ENCODE data around the gene KRTAP5-3.
A peak's percentile ranks its signal among the peaks of the same experiment; 100 is the strongest.

The KRTAP5-3 gene

GRCh38 chr11:1571760-1572196, 36.5 kb downstream of the KRTAP5-3 start:
- no peaks in the 10 kb centered on the region for H3K9me3 ChIP-seq (ENCODE audit: control insufficient read depth, insufficient read depth, low read depth, low read length)
- H3K4me1 ChIP-seq (ENCODE audit: control insufficient read depth, insufficient read depth, low read length) = no peaks in the 10 kb centered on the region; the same call in 1 of the 2 replicates
- POLR2A ChIA-PET = no interaction called here
- CTCF ChIA-PET = no interaction called here
- H3K36me3 ChIP-seq (ENCODE audit: control insufficient read depth in 2 of 2, insufficient read depth in 1 of 2, low read length in 2 of 2) = peaks cover 0 to 6% of the 10 kb centered on the region in 2 experiments; a peak in 1 of 3 replicates
- no peak for TF ChIP-seq RBAK (tag by site-specific recombination; IDR thresholded peaks at IDR 0.05)
- TF ChIP-seq ZNF48 (tag by site-specific recombination; IDR thresholded peaks at IDR 0.05) = no peak
- TF ChIP-seq SP2 (tag by site-specific recombination; IDR thresholded peaks at IDR 0.05) = no peak
- no peak for TF ChIP-seq CTCF (tag by site-specific recombination; IDR thresholded peaks at IDR 0.05)
- TF ChIP-seq ZNF19 (tag by site-specific recombination; IDR thresholded peaks at IDR 0.05; ENCODE audit: low read depth) = no peak
- TF ChIP-seq MZF1 (tag by site-specific recombination; IDR thresholded peaks at IDR 0.05; ENCODE audit: borderline replicate concordance) = no peak
- TF ChIP-seq ZNF571 (tag by site-specific recombination; IDR thresholded peaks at IDR 0.05) = no peak
- TF ChIP-seq, protein P1, sequence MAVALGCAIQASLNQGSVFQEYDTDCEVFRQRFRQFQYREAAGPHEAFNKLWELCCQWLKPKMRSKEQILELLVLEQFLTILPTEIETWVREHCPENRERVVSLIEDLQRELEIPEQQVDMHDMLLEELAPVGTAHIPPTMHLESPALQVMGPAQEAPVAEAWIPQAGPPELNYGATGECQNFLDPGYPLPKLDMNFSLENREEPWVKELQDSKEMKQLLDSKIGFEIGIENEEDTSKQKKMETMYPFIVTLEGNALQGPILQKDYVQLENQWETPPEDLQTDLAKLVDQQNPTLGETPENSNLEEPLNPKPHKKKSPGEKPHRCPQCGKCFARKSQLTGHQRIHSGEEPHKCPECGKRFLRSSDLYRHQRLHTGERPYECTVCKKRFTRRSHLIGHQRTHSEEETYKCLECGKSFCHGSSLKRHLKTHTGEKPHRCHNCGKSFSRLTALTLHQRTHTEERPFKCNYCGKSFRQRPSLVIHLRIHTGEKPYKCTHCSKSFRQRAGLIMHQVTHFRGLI (tag by site-specific recombination; IDR thresholded peaks at IDR 0.05) = no peak
- TF ChIP-seq ZNF266 (tag by site-specific recombination; IDR thresholded peaks at IDR 0.05; ENCODE audit: low read depth) = no peak
- TF ChIP-seq ZNF362 (tag by site-specific recombination; IDR thresholded peaks at IDR 0.05) = no peak
- TF ChIP-seq FEZF1 (tag by site-specific recombination; IDR thresholded peaks at IDR 0.05) = no peak
- TF ChIP-seq ZNF530 (tag by site-specific recombination; IDR thresholded peaks at IDR 0.05; ENCODE audit: low read depth) = no peak
- TF ChIP-seq ZNF221 (tag by site-specific recombination; IDR thresholded peaks at IDR 0.05; ENCODE audit: borderline replicate concordance) = no peak
- no peak overlapping the region; the same call in 1 of the 2 replicates for H3K27ac ChIP-seq (ENCODE audit: extremely low read depth, low read depth, low read length)
- peak overlapping the region; percentile 75 for H3K4me3 ChIP-seq (ENCODE audit: low read depth, low read length)

GRCh38 chr11:1570896-1571759, 37.1 kb downstream of the KRTAP5-3 start:
- POLR2A ChIA-PET = interaction anchor here (0.6 kb wide), 1 partner anchor 13 kb away, joined by 4 read pairs; no protein-coding TSS in a partner anchor
- H3K36me3 ChIP-seq (ENCODE audit: control insufficient read depth in 2 of 2, insufficient read depth in 1 of 2, low read length in 2 of 2) = peaks cover 0 to 6% of the 10 kb centered on the region in 2 experiments; a peak in 1 of 3 replicates
- peak overlapping the region; percentile 75 for H3K4me3 ChIP-seq (ENCODE audit: low read depth, low read length)
- no peaks in the 10 kb centered on the region for H3K9me3 ChIP-seq (ENCODE audit: control insufficient read depth, insufficient read depth, low read depth, low read length)
- H3K27ac ChIP-seq (ENCODE audit: extremely low read depth, low read depth, low read length) = no peak overlapping the region; the same call in 1 of the 2 replicates
- CTCF ChIA-PET = interaction anchor here (1.3 kb wide), 1 partner anchor 24 kb away, joined by 4 read pairs; no protein-coding TSS in a partner anchor
- H3K4me1 ChIP-seq (ENCODE audit: control insufficient read depth, insufficient read depth, low read length) = no peaks in the 10 kb centered on the region; the same call in 1 of the 2 replicates
- TF ChIP-seq OSR2 (tag by site-specific recombination; IDR thresholded peaks at IDR 0.05) (no peak), EGR2 (tag by site-specific recombination; IDR thresholded peaks at IDR 0.05; ENCODE audit: low read depth) (peak; percentile 5; the same call in 1 of the 2 replicates), MYNN (tag by site-specific recombination; IDR thresholded peaks at IDR 0.05; ENCODE audit: borderline replicate concordance) (no peak), ZNF404 (tag by site-specific recombination; IDR thresholded peaks at IDR 0.05) (no peak), ZBTB8A (tag by site-specific recombination; IDR thresholded peaks at IDR 0.05) (peak; percentile 59), ZNF747 (tag by site-specific recombination; IDR thresholded peaks at IDR 0.05) (no peak), ZNF645 (tag by site-specific recombination; IDR thresholded peaks at IDR 0.05) (no peak), ZNF366 (tag by site-specific recombination; conservative IDR thresholded peaks at IDR 0.05) (no peak), ZSCAN30 (tag by site-specific recombination; IDR thresholded peaks at IDR 0.05) (0 out of 2 replicates have a peak, but pooled peaks have one; percentile 18), ZNF843 (tag by site-specific recombination; IDR thresholded peaks at IDR 0.05) (no peak)
- TF ChIP-seq, protein P2, sequence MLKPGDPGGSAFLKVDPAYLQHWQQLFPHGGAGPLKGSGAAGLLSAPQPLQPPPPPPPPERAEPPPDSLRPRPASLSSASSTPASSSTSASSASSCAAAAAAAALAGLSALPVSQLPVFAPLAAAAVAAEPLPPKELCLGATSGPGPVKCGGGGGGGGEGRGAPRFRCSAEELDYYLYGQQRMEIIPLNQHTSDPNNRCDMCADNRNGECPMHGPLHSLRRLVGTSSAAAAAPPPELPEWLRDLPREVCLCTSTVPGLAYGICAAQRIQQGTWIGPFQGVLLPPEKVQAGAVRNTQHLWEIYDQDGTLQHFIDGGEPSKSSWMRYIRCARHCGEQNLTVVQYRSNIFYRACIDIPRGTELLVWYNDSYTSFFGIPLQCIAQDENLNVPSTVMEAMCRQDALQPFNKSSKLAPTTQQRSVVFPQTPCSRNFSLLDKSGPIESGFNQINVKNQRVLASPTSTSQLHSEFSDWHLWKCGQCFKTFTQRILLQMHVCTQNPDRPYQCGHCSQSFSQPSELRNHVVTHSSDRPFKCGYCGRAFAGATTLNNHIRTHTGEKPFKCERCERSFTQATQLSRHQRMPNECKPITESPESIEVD (tag by site-specific recombination; IDR thresholded peaks at IDR 0.05) = no peak

Data from HEK293 (cell line).